Fibroblast of skin of right biceps (primary cell): ENCODE measurements around the gene OSBPL2.

ENCODE experiments used
- DNase-seq: peaks from one replicate; pipeline ENCODE4 v3.0.0-alpha.2; 2013

The OSBPL2 gene

GRCh38 chr20:62316331-62317166 lies 78.2 kb downstream of the OSBPL2 start:
- no peak for DNase-seq

- DNase-seq, result no peak
Measured at GRCh38 chr20:62317167-62317655, 78.9 kb downstream of the OSBPL2 start.

GRCh38 chr20:62318400-62319345 lies 80.4 kb downstream of the OSBPL2 start:
- no peak for DNase-seq

- DNase-seq, result no peak
Measured at GRCh38 chr20:62319346-62319909, 81.1 kb downstream of the OSBPL2 start.

- DNase-seq, result no peak
Measured at GRCh38 chr20:62320581-62321354, 82.4 kb downstream of the OSBPL2 start.

- DNase-seq, result no peak
Measured at GRCh38 chr20:62321521-62321948, 83.2 kb downstream of the OSBPL2 start.

GRCh38 chr20:62321975-62322374 lies 83.7 kb downstream of the OSBPL2 start:
- DNase-seq, result no peak

GRCh38 chr20:62322492-62323041 lies 84.2 kb downstream of the OSBPL2 start:
- no peak for DNase-seq

- DNase-seq, result no peak
Measured at GRCh38 chr20:62323146-62323979, 85.0 kb downstream of the OSBPL2 start.

GRCh38 chr20:62323980-62324906 lies 85.9 kb downstream of the OSBPL2 start:
- DNase-seq, result no peak

GRCh38 chr20:62325172-62325905 lies 87.0 kb downstream of the OSBPL2 start:
- no peak for DNase-seq

- no peak for DNase-seq
Measured at GRCh38 chr20:62326559-62326958, 88.2 kb downstream of the OSBPL2 start.

GRCh38 chr20:62326959-62327725 lies 88.8 kb downstream of the OSBPL2 start:
- DNase-seq, result no peak

- no peak for DNase-seq
Measured at GRCh38 chr20:62327726-62328495, 89.6 kb downstream of the OSBPL2 start.

- DNase-seq, result no peak
Measured at GRCh38 chr20:62328684-62329388, 90.5 kb downstream of the OSBPL2 start.

GRCh38 chr20:62329389-62330377 lies 91.4 kb downstream of the OSBPL2 start:
- DNase-seq, result no peak
